HL-60 (cell line): ENCODE measurements around the gene TRUB2.

Experiments used
- CTCF ChIP-seq: IDR thresholded peaks from one replicate; pipeline ENCODE4 v1.5.1; 2011; ENCODE audit warnings: low read length, control low read depth, inconsistent platforms; ENCODE audit not compliant: insufficient read depth
- POLR2AphosphoS5 ChIP-seq: IDR thresholded peaks from 2 replicates; pipeline ENCODE4 v1.6.1; 2012; ENCODE audit warnings: low read depth
- REST ChIP-seq: IDR thresholded peaks from 2 replicates; pipeline ENCODE4 v1.6.1; 2012; ENCODE audit warnings: low read depth; ENCODE audit not compliant: insufficient replicate concordance

DNA sequence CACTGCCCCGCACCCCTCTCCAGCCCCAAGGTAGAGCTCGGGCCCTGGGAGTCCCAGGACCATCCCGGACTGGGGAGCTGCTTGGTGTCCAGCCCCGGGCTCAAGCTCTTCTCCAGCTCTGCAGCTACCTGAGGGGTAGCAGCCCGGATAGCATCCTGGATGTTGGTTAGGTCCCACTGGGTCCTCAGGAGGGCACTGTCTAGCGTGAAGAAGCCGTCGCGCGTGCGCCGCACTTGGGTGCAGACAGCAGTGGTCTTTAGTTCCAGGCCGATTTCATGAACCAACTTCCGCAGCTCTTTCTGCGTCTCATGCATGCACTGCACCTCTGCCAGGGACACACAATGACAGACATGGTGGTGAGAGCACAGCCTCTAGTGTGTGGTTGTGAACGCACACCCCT is 12.7 kb downstream of the TRUB2 start:
- TF ChIP-seq REST (no peak), POLR2AphosphoS5 (no peak), CTCF (no peak)
